Spleen (tissue), 7 donors: ENCODE data around the gene AHCTF1.

Experiments used
- POLR2A ChIP-seq, 3 donors: fragments of 450-650 bp; IDR thresholded peaks; one replicate each; pipeline ENCODE4 v1.5.1; 2017; ENCODE audit warnings: antibody characterized with exemption in 3 of 3, mild to moderate bottlenecking in 1 of 3
- TF ChIP-seq, protein P1 (sequence below), 11 experiments: fragments of 200-600 bp in 7 of 11; fragments of 450-650 bp in 4 of 11; sonication (generic) in 4 of 11; IDR thresholded peaks in 8 of 11; conservative IDR thresholded peaks in 3 of 11; 1 replicate in 7 of 11; 2 replicates in 4 of 11; pipeline versions ENCODE4 v1.4.0 to v1.8.0; 2016 to 2021; ENCODE audit warnings: antibody characterized with exemption in 11 of 11, inconsistent platforms in 4 of 11, mild to moderate bottlenecking in 1 of 11
- donor health status: DM: no; HTN: no; CAD: no; lungs with moderate emphysema.
- donor health status: DM: no; HTN: no; CAD: no.
- donor health status: DM: no; HTN: no; CAD: no.

- TF ChIP-seq, protein P1, sequence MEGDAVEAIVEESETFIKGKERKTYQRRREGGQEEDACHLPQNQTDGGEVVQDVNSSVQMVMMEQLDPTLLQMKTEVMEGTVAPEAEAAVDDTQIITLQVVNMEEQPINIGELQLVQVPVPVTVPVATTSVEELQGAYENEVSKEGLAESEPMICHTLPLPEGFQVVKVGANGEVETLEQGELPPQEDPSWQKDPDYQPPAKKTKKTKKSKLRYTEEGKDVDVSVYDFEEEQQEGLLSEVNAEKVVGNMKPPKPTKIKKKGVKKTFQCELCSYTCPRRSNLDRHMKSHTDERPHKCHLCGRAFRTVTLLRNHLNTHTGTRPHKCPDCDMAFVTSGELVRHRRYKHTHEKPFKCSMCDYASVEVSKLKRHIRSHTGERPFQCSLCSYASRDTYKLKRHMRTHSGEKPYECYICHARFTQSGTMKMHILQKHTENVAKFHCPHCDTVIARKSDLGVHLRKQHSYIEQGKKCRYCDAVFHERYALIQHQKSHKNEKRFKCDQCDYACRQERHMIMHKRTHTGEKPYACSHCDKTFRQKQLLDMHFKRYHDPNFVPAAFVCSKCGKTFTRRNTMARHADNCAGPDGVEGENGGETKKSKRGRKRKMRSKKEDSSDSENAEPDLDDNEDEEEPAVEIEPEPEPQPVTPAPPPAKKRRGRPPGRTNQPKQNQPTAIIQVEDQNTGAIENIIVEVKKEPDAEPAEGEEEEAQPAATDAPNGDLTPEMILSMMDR (IDR thresholded peaks at IDR 0.05 in 8 of 11, conservative IDR thresholded peaks at IDR 0.05 in 3 of 11), result no peak
- no peak for TF ChIP-seq POLR2A (IDR thresholded peaks at IDR 0.05)
Measured at GRCh38 chr1:246800756-246801155, 131.0 kb downstream of the AHCTF1 start.
